CD4-positive, alpha-beta memory T cell (primary cell): Measurements from ENCODE around the gene EPHA5. TPM values are rescaled to one million over a fixed set of nuclear protein-coding genes. Genes with fewer than 3 reads are reported as not detected.

Source experiments
- CTCF ChIA-PET: fragments of 350-600 bp; sonication (Branson Sonifier 250); formaldehyde crosslinking; loops from one replicate; lab custom pipeline; 2021; ENCODE audit warnings: inconsistent platforms; ENCODE audit not compliant: partially characterized antibody; lab: Charles Lee
- POLR2A ChIA-PET: fragments of 350-600 bp; sonication (Branson Sonifier 250); formaldehyde crosslinking; loops from one replicate; lab custom pipeline; 2021; ENCODE audit not compliant: partially characterized antibody; lab: Charles Lee
- DNase-seq, 5 donors: peaks; one replicate each; pipeline versions ENCODE4 v3.0.0 to v3.0.0-alpha.2; 2020 to 2022; ENCODE audit warnings: mixed read lengths in 1 of 5
- H3K27ac ChIP-seq: one replicate; pipeline ENCODE4 v1.7.0; 2013; ENCODE audit warnings: low read depth, low read length
- H3K27me3 ChIP-seq: 2 replicates; pipeline ENCODE4 v1.7.0; 2013; ENCODE audit warnings: mild to moderate bottlenecking, low read length, moderate library complexity; ENCODE audit not compliant: insufficient read depth
- H3K36me3 ChIP-seq: 2 replicates; pipeline ENCODE4 v1.7.0; 2013; ENCODE audit warnings: mild to moderate bottlenecking, low read length, moderate library complexity; ENCODE audit not compliant: insufficient read depth
- H3K4me1 ChIP-seq: 2 replicates; pipeline ENCODE4 v1.7.0; 2013; ENCODE audit warnings: mild to moderate bottlenecking, low read length, moderate library complexity; ENCODE audit not compliant: insufficient read depth
- H3K4me3 ChIP-seq, 2 donors: one replicate each; pipeline ENCODE4 v1.7.0; 2013; ENCODE audit warnings: low read length in 2 of 2, mild to moderate bottlenecking in 1 of 2
- H3K9me3 ChIP-seq, 2 donors: one replicate each; pipeline ENCODE4 v1.7.0; 2013; ENCODE audit warnings: low read length in 2 of 2, control low read depth in 1 of 2; ENCODE audit not compliant: control insufficient read depth in 1 of 2
- H3K27ac Mint-ChIP-seq, 7 donors: one replicate each; pipeline ENCODE4 v1.8.0; 2020 to 2021; ENCODE audit warnings: mixed read lengths in 7 of 7, mild to moderate bottlenecking in 6 of 7, inconsistent platforms in 3 of 7, moderate library complexity in 3 of 7
- H3K27me3 Mint-ChIP-seq, 2 donors: one replicate each; pipeline ENCODE4 v1.8.0; 2020 to 2021; ENCODE audit warnings: mixed read lengths in 2 of 2
- H3K36me3 Mint-ChIP-seq, 2 donors: one replicate each; pipeline ENCODE4 v1.8.0; 2020 to 2021; ENCODE audit warnings: mixed read lengths in 2 of 2, inconsistent platforms in 1 of 2, mild to moderate bottlenecking in 1 of 2
- H3K4me1 Mint-ChIP-seq, 4 donors: one replicate each; pipeline ENCODE4 v1.8.0; 2020 to 2021; ENCODE audit warnings: mixed read lengths in 4 of 4, mild to moderate bottlenecking in 1 of 4
- H3K4me3 Mint-ChIP-seq, 8 donors: one replicate each; pipeline ENCODE4 v1.8.0; 2020 to 2021; ENCODE audit warnings: mixed read lengths in 8 of 8, mild to moderate bottlenecking in 7 of 8, moderate library complexity in 6 of 8, inconsistent platforms in 3 of 8
- H3K9me3 Mint-ChIP-seq, 8 donors: one replicate each; pipeline ENCODE4 v1.8.0; 2020 to 2021; ENCODE audit warnings: mixed read lengths in 8 of 8, mild to moderate bottlenecking in 5 of 8, inconsistent platforms in 3 of 8, moderate library complexity in 1 of 8
- intact Hi-C: fragments of 100-400 bp; cut with micrococcal nuclease; formaldehyde crosslinking; loops from one replicate; pipeline ENCODE4 v1.15.1; 2023
- polyA plus RNA-seq, 2 donors: library from polyadenylated mRNA; unstranded; fragments of 300-500 nt; fragmentation: Illumina TruSeq; gene quantifications; one replicate each; pipeline ENCODE4 v1.2.3, GENCODE V29; 2021
- total RNA-seq, 2 experiments: library from RNA; stranded (reverse); gene quantifications; one replicate each; pipeline ENCODE4 v1.2.3, GENCODE V29; 2021

The EPHA5 gene
- total and polyA plus RNA-seq, 4 experiments from 2014 or later, result not detected

GRCh38 chr4:65495439-65495838 is 174.8 kb downstream of the EPHA5 start:
- POLR2A ChIA-PET, result no interaction called here
- Mint-ChIP-seq H3K9me3 (peaks cover 0 to 9% (median 3%) of the 10 kb centered on the region in 8 donors), H3K4me1 (no peaks in the 10 kb centered on the region), H3K4me3 (no peak overlapping the region), H3K27ac (no peak overlapping the region), H3K27me3 (no peaks in the 10 kb centered on the region), H3K36me3 (no peaks in the 10 kb centered on the region)
- no peak for DNase-seq
- Histone ChIP-seq H3K9me3 (no peaks in the 10 kb centered on the region), H3K4me3 (no peak overlapping the region), H3K4me1 (no peaks in the 10 kb centered on the region), H3K36me3 (no peaks in the 10 kb centered on the region), H3K27me3 (no peaks in the 10 kb centered on the region), H3K27ac (no peak overlapping the region)
- intact Hi-C loops, result no loop called here
- CTCF ChIA-PET, result no interaction called here

DNA sequence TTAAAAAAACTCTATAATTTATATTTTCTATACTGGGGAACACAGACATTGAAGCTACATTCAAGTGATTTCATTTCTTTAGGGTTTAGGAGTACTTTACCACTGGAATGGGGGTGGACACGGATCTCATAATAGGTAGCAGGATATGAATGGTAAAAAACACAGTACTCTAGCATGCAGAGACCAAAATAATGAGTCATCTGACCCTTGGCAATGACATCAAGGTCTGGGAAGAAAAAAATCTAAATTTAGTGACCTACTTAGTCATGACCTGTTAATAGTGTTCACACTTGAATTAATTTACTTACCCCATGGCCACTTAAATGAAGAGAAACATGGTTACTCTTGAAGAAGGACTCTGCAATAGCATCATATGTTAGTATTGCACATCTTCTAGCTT is 187.9 kb downstream of the EPHA5 start:
- Histone ChIP-seq H3K9me3 (no peaks in the 10 kb centered on the region), H3K4me1 (no peaks in the 10 kb centered on the region), H3K27ac (no peak overlapping the region), H3K36me3 (no peaks in the 10 kb centered on the region), H3K4me3 (no peak overlapping the region), H3K27me3 (no peaks in the 10 kb centered on the region)
- intact Hi-C loops, result no loop called here
- Mint-ChIP-seq H3K27me3 (no peaks in the 10 kb centered on the region), H3K4me3 (no peak overlapping the region), H3K4me1 (no peaks in the 10 kb centered on the region), H3K9me3 (peaks cover 2 to 15% (median 7%) of the 10 kb centered on the region in 8 donors), H3K36me3 (no peaks in the 10 kb centered on the region), H3K27ac (no peak overlapping the region)
- ChIA-PET POLR2A (no interaction called here), CTCF (no interaction called here)
- no peak for DNase-seq

DNA sequence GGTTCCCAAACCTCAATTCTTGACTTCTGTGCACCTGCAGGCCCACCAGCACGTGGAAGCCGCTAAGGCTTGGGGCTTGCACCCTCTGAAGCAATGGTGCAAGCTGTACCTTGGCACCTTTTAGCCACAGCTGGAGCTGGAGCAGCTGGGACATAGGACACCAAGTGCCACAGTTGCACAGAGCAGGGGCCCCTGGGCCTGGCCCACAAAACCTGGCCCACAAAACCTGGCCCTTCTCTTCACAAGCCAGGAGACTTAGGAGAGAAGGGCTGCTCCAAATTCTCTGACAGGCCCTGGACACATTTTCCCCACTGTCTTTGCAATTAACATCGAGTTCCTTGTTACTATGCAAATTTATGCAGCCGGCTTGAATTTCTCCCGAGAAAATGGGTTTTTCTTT is 197.8 kb downstream of the EPHA5 start:
- H3K9me3 Mint-ChIP-seq, result peaks cover 0 to 22% (median 11%) of the 10 kb centered on the region in 8 donors
- no peak overlapping the region for H3K27ac Mint-ChIP-seq
- H3K4me3 ChIP-seq, result no peak overlapping the region
- H3K4me3 Mint-ChIP-seq, result no peak overlapping the region
- intact Hi-C loops, result no loop called here
- ChIA-PET CTCF (no interaction called here), POLR2A (no interaction called here)
- DNase-seq, result no peak
- no peaks in the 10 kb centered on the region for H3K4me1 ChIP-seq
- H3K36me3 ChIP-seq, result no peaks in the 10 kb centered on the region
- H3K4me1 Mint-ChIP-seq, result no peaks in the 10 kb centered on the region
- no peaks in the 10 kb centered on the region for H3K9me3 ChIP-seq
- H3K27me3 Mint-ChIP-seq, result no peaks in the 10 kb centered on the region
- no peaks in the 10 kb centered on the region for H3K36me3 Mint-ChIP-seq
- no peak overlapping the region for H3K27ac ChIP-seq
- H3K27me3 ChIP-seq, result no peaks in the 10 kb centered on the region

GRCh38 chr4:65467068-65467680 is 203.1 kb downstream of the EPHA5 start:
- H3K9me3 ChIP-seq, result no peaks in the 10 kb centered on the region
- CTCF ChIA-PET, result no interaction called here
- no peak for DNase-seq
- POLR2A ChIA-PET, result no interaction called here
- peaks cover 0 to 23% (median 7%) of the 10 kb centered on the region in 8 donors for H3K9me3 Mint-ChIP-seq
- H3K27me3 ChIP-seq, result no peaks in the 10 kb centered on the region
- intact Hi-C loops, result no loop called here
- no peak overlapping the region for H3K4me3 ChIP-seq
- no peaks in the 10 kb centered on the region for H3K27me3 Mint-ChIP-seq
- no peak overlapping the region for H3K4me3 Mint-ChIP-seq
- H3K27ac Mint-ChIP-seq, result no peak overlapping the region
- no peaks in the 10 kb centered on the region for H3K36me3 Mint-ChIP-seq
- H3K36me3 ChIP-seq, result no peaks in the 10 kb centered on the region
- H3K4me1 ChIP-seq, result no peaks in the 10 kb centered on the region
- H3K27ac ChIP-seq, result no peak overlapping the region
- H3K4me1 Mint-ChIP-seq, result no peaks in the 10 kb centered on the region

DNA sequence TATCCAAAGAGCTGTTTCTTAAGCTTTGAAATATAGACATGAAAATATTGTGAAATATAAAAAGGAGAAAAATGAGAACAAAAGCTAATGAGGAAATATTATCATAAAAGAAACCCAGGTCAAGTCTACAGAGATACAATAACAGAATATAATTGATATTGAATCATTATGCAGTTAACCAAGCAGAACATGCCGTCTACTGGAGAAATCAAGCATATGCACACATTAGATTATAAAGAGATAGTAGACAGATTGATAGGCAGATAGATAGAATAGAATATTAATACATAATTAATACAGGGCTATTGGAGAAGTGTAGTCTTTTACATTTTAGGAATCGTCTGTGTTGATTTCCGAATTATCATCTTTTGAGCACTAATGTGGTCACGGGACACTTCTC is 208.5 kb downstream of the EPHA5 start:
- no peak overlapping the region for H3K4me3 ChIP-seq
- H3K4me1 Mint-ChIP-seq, result no peaks in the 10 kb centered on the region
- POLR2A ChIA-PET, result no interaction called here
- CTCF ChIA-PET, result no interaction called here
- H3K36me3 ChIP-seq, result no peaks in the 10 kb centered on the region
- no peaks in the 10 kb centered on the region for H3K9me3 ChIP-seq
- H3K4me1 ChIP-seq, result no peaks in the 10 kb centered on the region
- intact Hi-C loops, result no loop called here
- no peaks in the 10 kb centered on the region for H3K27me3 ChIP-seq
- peaks cover 0 to 7% (median 3%) of the 10 kb centered on the region in 8 donors for H3K9me3 Mint-ChIP-seq
- DNase-seq, result no peak
- H3K27ac ChIP-seq, result no peak overlapping the region
- no peaks in the 10 kb centered on the region for H3K27me3 Mint-ChIP-seq
- no peak overlapping the region for H3K4me3 Mint-ChIP-seq
- H3K36me3 Mint-ChIP-seq, result no peaks in the 10 kb centered on the region
- no peak overlapping the region for H3K27ac Mint-ChIP-seq

GRCh38 chr4:65457011-65457410 is 213.3 kb downstream of the EPHA5 start:
- Mint-ChIP-seq H3K9me3 (peaks cover 0 to 7% (median 1%) of the 10 kb centered on the region in 8 donors), H3K4me3 (no peak overlapping the region), H3K27me3 (no peaks in the 10 kb centered on the region), H3K27ac (no peak overlapping the region), H3K4me1 (no peaks in the 10 kb centered on the region), H3K36me3 (no peaks in the 10 kb centered on the region)
- no peak for DNase-seq
- Histone ChIP-seq H3K9me3 (no peaks in the 10 kb centered on the region), H3K4me3 (no peak overlapping the region), H3K27ac (no peak overlapping the region), H3K36me3 (no peaks in the 10 kb centered on the region), H3K27me3 (no peaks in the 10 kb centered on the region), H3K4me1 (no peaks in the 10 kb centered on the region)
- POLR2A ChIA-PET, result no interaction called here
- CTCF ChIA-PET, result no interaction called here
- intact Hi-C loops, result no loop called here

- no peaks in the 10 kb centered on the region for H3K36me3 ChIP-seq
- no peaks in the 10 kb centered on the region for H3K27me3 ChIP-seq
- Mint-ChIP-seq H3K36me3 (no peaks in the 10 kb centered on the region), H3K9me3 (peaks cover 0 to 7% (median 2%) of the 10 kb centered on the region in 8 donors), H3K27ac (no peak overlapping the region), H3K4me3 (no peak overlapping the region), H3K27me3 (no peaks in the 10 kb centered on the region), H3K4me1 (no peaks in the 10 kb centered on the region)
- ChIA-PET POLR2A (no interaction called here), CTCF (no interaction called here)
- intact Hi-C loops, result no loop called here
- no peak for DNase-seq
- no peaks in the 10 kb centered on the region for H3K9me3 ChIP-seq
- H3K4me3 ChIP-seq, result no peak overlapping the region
- H3K4me1 ChIP-seq, result no peaks in the 10 kb centered on the region
- H3K27ac ChIP-seq, result no peak overlapping the region
These were observed 213.7 kb downstream of the EPHA5 start for GRCh38 chr4:65456579-65456978.

DNA sequence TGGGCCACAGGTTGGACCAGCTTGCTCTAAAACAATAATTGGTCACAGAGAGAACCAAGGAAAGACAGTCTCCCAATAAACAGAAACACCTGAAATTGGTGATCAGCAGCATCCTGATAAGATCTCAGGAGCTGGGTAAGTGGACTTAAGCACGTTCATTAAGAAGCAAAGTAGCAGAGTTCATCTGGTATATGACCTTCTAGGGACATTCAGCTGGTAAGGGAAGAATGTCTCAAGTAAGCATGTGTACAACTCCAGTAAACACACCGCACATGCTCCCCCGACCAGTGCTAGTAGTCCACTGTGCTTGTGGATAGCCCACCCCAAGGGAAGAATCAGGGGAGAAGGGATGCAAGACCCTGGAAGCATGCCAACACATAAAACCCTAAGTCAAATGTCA is 216.9 kb downstream of the EPHA5 start:
- H3K9me3 Mint-ChIP-seq, result peaks cover 0 to 9% (median 2%) of the 10 kb centered on the region in 8 donors
- no peak for DNase-seq
- no peak overlapping the region for H3K27ac Mint-ChIP-seq
- ChIA-PET CTCF (no interaction called here), POLR2A (no interaction called here)
- H3K27me3 Mint-ChIP-seq, result no peaks in the 10 kb centered on the region
- no peaks in the 10 kb centered on the region for H3K4me1 Mint-ChIP-seq
- intact Hi-C loops, result no loop called here
- Histone ChIP-seq H3K27ac (no peak overlapping the region), H3K4me3 (no peak overlapping the region), H3K27me3 (no peaks in the 10 kb centered on the region), H3K4me1 (no peaks in the 10 kb centered on the region), H3K36me3 (no peaks in the 10 kb centered on the region), H3K9me3 (no peaks in the 10 kb centered on the region)
- no peaks in the 10 kb centered on the region for H3K36me3 Mint-ChIP-seq
- H3K4me3 Mint-ChIP-seq, result no peak overlapping the region
